Common myeloid progenitor, CD34-positive (primary cell): ENCODE measurements around the gene FER.
"Not testable (repeated sequence)": the region's sequence is repeated elsewhere in the genome, so short reads cannot be mapped to it uniquely, and the experiment has no call there.

Source experiments
- CTCF ChIA-PET: fragments of 350-600 bp; sonication (Branson Sonifier 250); formaldehyde crosslinking; loops from one replicate; lab custom pipeline; 2021; ENCODE audit warnings: antibody characterized with exemption; lab: Charles Lee
- POLR2A ChIA-PET: fragments of 350-600 bp; sonication (Branson Sonifier 250); formaldehyde crosslinking; loops from one replicate; lab custom pipeline; 2021; ENCODE audit warnings: antibody characterized with exemption; lab: Charles Lee
- DNase-seq, 3 donors: peaks; one replicate each; pipeline versions ENCODE4 v3.0.0 to v3.0.0-alpha.2; 2013
- H3K27ac ChIP-seq, 2 experiments: 1 replicate in 1 of 2; 2 replicates in 1 of 2; pipeline ENCODE4 v1.7.0; 2013; ENCODE audit warnings: inconsistent platforms in 2 of 2, low read length in 2 of 2, mild to moderate bottlenecking in 2 of 2, low read depth in 1 of 2, moderate library complexity in 1 of 2; ENCODE audit not compliant: severe bottlenecking in 2 of 2, insufficient read depth in 1 of 2, poor library complexity in 1 of 2
- H3K27me3 ChIP-seq, 5 experiments: replicated peaks in 2 of 5; 1 replicate in 3 of 5; 2 replicates in 2 of 5; pipeline versions ENCODE4 v1.6.1 to v1.7.0; 2013; ENCODE audit warnings: low read length in 4 of 5, mild to moderate bottlenecking in 2 of 5, moderate library complexity in 2 of 5, inconsistent platforms in 1 of 5; ENCODE audit not compliant: insufficient read depth in 5 of 5, control insufficient read depth in 4 of 5
- H3K36me3 ChIP-seq, 4 experiments: 1 replicate in 2 of 4; 2 replicates in 2 of 4; pipeline versions ENCODE4 v1.6.1 to v1.7.0; 2013; ENCODE audit warnings: low read length in 3 of 4, control low read depth in 1 of 4, mild to moderate bottlenecking in 1 of 4; ENCODE audit not compliant: control insufficient read depth in 4 of 4, insufficient read depth in 4 of 4
- H3K4me1 ChIP-seq, 4 experiments: 1 replicate in 3 of 4; 2 replicates in 1 of 4; pipeline versions ENCODE4 v1.6.1 to v1.7.1; 2013; ENCODE audit warnings: low read length in 3 of 4, mild to moderate bottlenecking in 3 of 4, control low read depth in 1 of 4, inconsistent platforms in 1 of 4, moderate library complexity in 1 of 4; ENCODE audit not compliant: control insufficient read depth in 4 of 4, insufficient read depth in 4 of 4; ENCODE audit errors: control extremely low read depth in 1 of 4
- H3K4me3 ChIP-seq, 7 experiments: 1 replicate in 4 of 7; 2 replicates in 3 of 7; pipeline versions ENCODE4 v1.5.1 to v1.7.0; 2013; ENCODE audit warnings: mild to moderate bottlenecking in 7 of 7, low read length in 6 of 7, moderate library complexity in 6 of 7, inconsistent platforms in 2 of 7, low read depth in 2 of 7, control low read depth in 1 of 7; ENCODE audit not compliant: insufficient read depth in 4 of 7, control insufficient read depth in 1 of 7; ENCODE audit errors: extremely low read depth in 1 of 7
- H3K9me3 ChIP-seq, 5 experiments: 1 replicate in 4 of 5; 2 replicates in 1 of 5; pipeline versions ENCODE4 v1.6.1 to v1.7.1; 2013; ENCODE audit warnings: low read length in 4 of 5, mild to moderate bottlenecking in 2 of 5, inconsistent platforms in 1 of 5, low read depth in 1 of 5, moderate library complexity in 1 of 5; ENCODE audit not compliant: control insufficient read depth in 4 of 5, insufficient read depth in 2 of 5; ENCODE audit errors: control extremely low read depth in 1 of 5
- WGBS: methylation state at CpG from one replicate; pipeline ENCODE4 v1.1.5; 2013; ENCODE audit not compliant: insufficient coverage; 5-methylcytosine and 5-hydroxymethylcytosine counted together

FER gene

DNA sequence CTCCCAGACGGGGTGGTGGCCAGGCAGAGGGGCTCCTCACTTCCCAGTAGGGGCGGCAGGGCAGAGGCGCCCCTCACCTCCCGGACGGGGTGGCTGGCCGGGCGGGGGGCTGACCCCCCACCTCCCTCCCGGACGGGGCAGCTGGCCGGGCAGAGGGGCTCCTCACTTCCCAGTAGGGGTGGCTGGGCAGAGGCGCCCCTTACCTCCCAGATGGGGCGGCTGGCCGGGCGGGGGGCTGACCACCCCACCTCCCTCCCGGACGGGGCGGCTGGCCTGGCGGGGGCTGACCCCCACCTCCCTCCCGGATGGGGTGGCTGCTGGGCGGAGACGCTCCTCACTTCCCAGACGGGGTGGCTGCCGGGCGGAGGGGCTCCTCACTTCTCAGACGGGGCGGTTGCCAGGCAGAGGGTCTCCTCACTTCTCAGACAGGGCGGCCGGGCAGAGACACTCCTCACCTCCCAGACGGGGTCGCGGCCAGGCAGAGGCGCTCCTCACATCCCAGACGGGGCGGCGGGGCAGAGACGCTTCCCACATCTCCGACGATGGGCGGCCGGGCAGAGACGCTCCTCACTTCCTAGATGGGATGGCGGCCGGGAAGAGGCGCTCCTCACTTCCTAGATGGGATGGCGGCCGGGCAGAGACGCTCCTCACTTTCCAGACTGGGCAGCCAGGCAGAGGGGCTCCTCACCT is 244.8 kb downstream of the FER start:
- H3K36me3 ChIP-seq, POLR2A ChIA-PET, H3K27ac ChIP-seq, H3K4me3 ChIP-seq, DNase-seq, CTCF ChIA-PET, H3K9me3 ChIP-seq, H3K27me3 ChIP-seq, H3K4me1 ChIP-seq: not testable (repeated sequence)
- WGBS = 100% methylated on average over 1 of the region's 47 CpGs

DNA sequence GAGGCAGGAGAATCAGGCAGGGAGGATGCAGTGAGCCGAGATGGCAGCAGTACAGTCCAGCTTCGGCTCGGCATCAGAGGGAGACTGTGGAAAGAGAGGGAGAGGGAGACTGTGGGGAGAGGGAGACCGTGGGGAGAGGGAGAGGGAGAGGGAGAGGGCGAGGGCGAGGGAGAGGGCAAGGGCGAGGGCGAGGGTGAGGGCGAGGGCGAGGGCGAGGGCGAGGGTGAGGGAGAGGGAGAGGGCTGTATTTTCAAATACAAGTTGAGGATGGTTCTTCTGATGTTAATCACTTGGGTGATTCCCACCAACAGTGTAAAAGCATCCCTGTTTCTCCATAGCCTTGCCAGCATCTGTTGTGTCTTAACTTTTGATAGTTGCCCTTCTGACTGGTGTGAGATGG is 245.7 kb downstream of the FER start:
- DNase-seq, H3K4me3 ChIP-seq, CTCF ChIA-PET, H3K27me3 ChIP-seq, H3K27ac ChIP-seq, H3K4me1 ChIP-seq, H3K36me3 ChIP-seq, H3K9me3 ChIP-seq, POLR2A ChIA-PET: not testable (repeated sequence)
- 83% methylated on average over 2 of the region's 12 CpGs for WGBS

DNA sequence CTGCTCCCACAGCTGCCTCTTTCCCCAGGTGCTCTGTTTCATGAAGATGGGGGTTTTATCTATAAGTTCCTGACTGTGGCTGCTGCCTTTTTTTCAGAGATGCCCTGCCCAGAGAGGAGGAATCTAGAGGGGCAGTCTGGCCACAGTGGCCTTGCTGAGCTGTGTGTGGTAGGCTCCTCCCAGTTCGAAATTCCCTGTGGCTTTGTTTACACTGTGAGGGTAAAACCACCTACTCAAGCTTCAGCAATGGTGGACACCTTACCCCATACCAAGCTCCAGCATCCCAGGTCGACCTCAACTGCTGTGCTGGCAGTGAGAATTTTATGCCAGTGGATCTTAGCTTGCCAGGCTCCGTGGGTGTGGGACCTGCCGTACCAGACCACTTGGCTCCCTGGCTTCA is 250.0 kb downstream of the FER start:
- H3K9me3 ChIP-seq = peaks cover 0 to 5% (median 0%) of the 10 kb centered on the region in 5 experiments
- H3K27me3 ChIP-seq = no peaks in the 10 kb centered on the region
- ChIA-PET POLR2A (no interaction called here), CTCF (no interaction called here)
- no peaks in the 10 kb centered on the region for H3K4me1 ChIP-seq
- WGBS = 100% methylated on average over 4 of the region's 4 CpGs
- DNase-seq = no peak
- H3K4me3 ChIP-seq = no peak overlapping the region
- no peak overlapping the region for H3K27ac ChIP-seq
- no peaks in the 10 kb centered on the region for H3K36me3 ChIP-seq

DNA sequence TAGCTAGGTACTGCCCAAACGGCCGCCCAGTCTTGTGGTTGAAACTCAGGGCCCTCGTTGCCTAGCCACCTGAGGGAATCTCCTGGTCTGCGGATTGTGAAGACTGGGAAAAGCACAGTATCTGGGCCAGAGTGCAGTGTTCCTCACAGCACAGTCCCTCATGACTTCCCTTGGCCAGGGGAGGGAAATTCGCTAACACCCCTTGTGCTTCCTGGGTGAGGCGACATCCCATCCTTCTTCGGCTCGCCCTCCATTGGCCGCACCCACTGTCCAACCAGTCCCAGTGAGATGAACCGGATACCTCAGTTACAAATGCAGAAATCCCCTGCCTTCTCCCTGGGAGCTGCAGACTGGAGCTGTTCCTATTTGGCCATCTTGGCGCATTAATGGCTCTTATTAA is 250.5 kb downstream of the FER start:
- Histone ChIP-seq H3K27me3 (no peaks in the 10 kb centered on the region), H3K27ac (no peak overlapping the region), H3K4me3 (no peak overlapping the region), H3K36me3 (no peaks in the 10 kb centered on the region), H3K4me1 (no peaks in the 10 kb centered on the region), H3K9me3 (peaks cover 0 to 5% (median 0%) of the 10 kb centered on the region in 5 experiments)
- 98% methylated on average over 10 of the region's 11 CpGs for WGBS
- POLR2A ChIA-PET = no interaction called here
- CTCF ChIA-PET = no interaction called here
- DNase-seq = no peak

DNA sequence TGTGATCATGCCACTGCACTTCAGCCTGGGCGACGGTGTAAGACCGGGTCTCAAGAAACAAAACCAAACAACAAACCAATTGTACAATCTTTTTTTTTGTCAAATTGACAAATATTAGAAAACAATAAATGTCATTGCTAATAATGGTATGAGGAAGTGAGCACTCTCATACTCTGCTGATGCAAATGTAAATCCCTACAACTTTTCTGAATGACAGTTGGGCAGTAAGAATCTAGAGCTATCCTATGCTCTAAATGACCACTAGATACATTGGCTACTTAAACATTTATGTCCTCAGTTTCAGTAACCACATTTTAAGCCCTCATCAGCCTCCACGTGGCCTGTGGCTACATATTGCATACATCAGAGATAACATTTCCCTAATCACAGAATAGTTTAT is 256.2 kb downstream of the FER start:
- H3K9me3 ChIP-seq = no peaks in the 10 kb centered on the region
- H3K27me3 ChIP-seq = no peaks in the 10 kb centered on the region
- no peaks in the 10 kb centered on the region for H3K4me1 ChIP-seq
- no peak for DNase-seq
- H3K36me3 ChIP-seq = no peaks in the 10 kb centered on the region
- 83% methylated on average over 1 of the region's 4 CpGs for WGBS
- H3K27ac ChIP-seq = no peak overlapping the region
- CTCF ChIA-PET = no interaction called here
- H3K4me3 ChIP-seq = no peak overlapping the region
- POLR2A ChIA-PET = no interaction called here

DNA sequence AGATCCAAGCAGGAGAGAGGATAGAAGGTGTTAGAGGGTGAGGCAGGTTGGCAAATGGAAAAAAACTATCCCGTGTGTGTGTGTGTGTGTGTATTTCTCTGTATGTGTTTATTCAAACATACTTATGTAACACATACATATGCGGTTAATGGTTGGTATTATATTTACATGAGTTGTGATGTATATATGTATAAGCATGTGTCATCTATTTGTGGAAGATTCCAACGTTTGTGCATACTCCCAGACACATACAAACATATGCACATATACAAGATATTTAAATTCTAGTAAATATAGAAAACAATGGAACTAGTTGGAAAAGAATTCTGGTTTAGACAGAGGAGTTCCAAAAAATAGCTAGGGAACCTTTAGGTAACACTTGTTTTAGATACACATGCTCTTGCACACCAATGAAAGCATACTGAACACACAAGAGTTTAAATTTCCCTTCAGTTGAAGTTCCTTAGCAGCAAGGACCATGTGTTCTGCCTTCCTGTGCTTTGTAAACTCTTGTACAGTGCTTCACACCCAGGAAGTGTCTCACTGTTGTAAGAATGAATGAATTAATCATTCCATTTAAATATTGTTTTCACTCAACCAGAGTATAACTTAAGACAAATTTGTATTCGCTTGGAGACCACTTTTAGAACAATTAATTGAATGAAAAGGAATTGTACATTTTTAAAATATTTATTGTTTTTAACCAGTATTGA is 257.8 kb downstream of the FER start:
- Histone ChIP-seq H3K4me1 (no peaks in the 10 kb centered on the region), H3K27ac (no peak overlapping the region), H3K36me3 (no peaks in the 10 kb centered on the region), H3K4me3 (no peak overlapping the region), H3K27me3 (no peaks in the 10 kb centered on the region), H3K9me3 (no peaks in the 10 kb centered on the region)
- WGBS = no CpG with 5 or more reads among the region's 4 CpGs
- ChIA-PET POLR2A (no interaction called here), CTCF (no interaction called here)
- DNase-seq = no peak

DNA sequence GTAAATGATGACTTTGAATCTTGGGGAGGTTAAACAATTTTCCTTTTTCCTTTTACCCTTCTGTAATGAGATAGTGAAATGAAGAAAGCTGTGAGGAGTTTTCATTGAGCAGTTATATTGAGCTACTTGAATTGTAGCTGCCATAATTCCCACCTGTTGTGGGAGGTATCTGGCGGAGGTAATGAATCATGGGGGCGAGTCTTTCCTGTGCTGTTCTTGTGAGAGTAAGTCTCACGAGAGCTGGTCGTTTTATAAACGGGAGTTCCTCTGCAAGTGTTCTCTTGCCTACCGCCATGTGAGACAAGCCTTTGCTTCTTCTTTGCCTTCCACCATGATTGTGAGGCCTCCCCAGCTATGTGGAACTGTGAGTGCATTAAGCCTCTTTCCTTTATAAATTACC is 258.4 kb downstream of the FER start:
- H3K4me1 ChIP-seq = no peaks in the 10 kb centered on the region
- no peaks in the 10 kb centered on the region for H3K36me3 ChIP-seq
- no peak for DNase-seq
- no peak overlapping the region for H3K4me3 ChIP-seq
- POLR2A ChIA-PET = no interaction called here
- H3K9me3 ChIP-seq = no peaks in the 10 kb centered on the region
- H3K27ac ChIP-seq = no peak overlapping the region
- CTCF ChIA-PET = no interaction called here
- WGBS = 94% methylated on average over 3 of the region's 6 CpGs
- no peaks in the 10 kb centered on the region for H3K27me3 ChIP-seq
